ENCODE results near the gene SPDYE1.
"Not testable (repeated sequence)": the region's sequence is repeated elsewhere in the genome, so short reads cannot be mapped to it uniquely, and the experiment has no call there.

GRCh38 chr7:44022796-44023467 lies 25.2 kb downstream of the SPDYE1 start:
- not testable (repeated sequence) for TF ChIP-seq CTCF (conservative IDR thresholded peaks at IDR 0.05); ZFX (IDR thresholded peaks at IDR 0.05)

Measured in C4-2B (cell line).